Measurements from ENCODE around the gene LBHD2.
"Not testable (repeated sequence)": the region's sequence is repeated elsewhere in the genome, so short reads cannot be mapped to it uniquely, and the experiment has no call there.

The LBHD2 gene

DNA sequence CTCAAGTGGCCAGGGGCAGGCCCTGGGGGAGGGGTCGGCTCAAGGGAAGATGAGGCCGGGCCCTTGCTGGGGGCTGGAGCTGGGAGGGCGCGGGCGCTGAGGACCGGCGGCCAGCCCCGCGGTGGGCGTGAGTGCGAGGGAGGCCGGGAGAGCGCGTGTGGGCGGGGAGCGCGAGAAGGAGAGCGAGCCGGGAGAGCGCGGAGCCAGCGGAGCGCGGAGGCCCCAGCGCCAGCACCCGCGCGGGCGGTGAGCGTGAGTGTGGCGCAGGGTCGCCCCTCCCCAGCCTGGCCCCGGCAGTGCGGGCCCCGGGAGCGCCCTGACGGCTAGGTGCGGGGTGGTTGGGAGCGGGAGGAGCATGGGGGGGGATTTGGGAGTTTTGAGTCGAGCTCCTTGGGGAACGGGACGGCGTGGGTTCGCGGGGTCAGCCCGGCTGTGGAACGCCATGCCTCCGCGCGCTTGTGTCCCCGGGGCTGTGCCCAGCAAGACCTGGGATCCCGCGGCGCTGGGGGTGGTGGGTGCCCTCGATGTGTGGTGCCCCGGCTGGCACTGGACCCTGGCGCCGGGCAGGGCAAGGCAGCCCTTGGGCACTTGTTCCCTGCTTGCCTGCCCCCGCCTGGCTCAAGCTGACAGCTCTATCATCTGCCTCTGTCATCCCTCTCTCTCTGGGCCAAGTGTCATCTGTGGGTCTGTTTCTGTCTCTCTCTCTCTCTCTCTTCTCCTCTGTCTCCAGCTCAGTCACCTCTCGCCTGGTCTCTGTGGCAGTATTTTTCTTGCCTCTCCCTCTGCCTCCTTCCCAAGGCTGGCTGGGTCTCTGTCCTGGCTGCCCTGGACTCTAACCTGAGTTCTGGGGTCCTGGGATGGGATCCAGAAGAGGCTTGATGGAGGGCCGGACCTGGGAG, at the start of gene LBHD2:
TSS of gene LBHD2 (plus strand) at position 190 of the 899 bp plus-strand sequence. CDS start 1,803 bp downstream, outside the sequence.
- DNase-seq (ENCODE audit: low spot score) (no peak), FAIRE-seq (no peak)

DNA sequence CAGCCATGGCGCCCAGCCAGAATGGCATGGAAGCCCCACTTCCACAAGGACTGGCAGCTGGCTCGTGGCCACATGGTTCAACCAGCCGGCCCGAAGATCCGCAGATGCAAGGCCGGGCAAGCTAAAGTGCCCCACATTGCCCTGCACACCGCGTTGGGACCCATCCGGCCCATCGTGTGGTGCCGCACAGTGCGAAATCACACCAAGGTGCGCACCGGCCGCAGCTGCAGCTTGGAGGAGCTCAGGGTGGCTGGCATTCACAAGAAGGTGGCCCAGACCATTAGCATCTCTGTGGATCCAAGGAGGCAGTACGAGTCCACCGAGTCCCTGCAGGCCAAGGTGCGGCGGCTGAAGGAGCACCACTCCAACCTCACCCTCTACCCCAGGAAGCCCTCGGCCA, 42.5 kb upstream of the LBHD2 start:
- no peak for DNase-seq (ENCODE audit: low spot score)
- no peak for FAIRE-seq

DNA sequence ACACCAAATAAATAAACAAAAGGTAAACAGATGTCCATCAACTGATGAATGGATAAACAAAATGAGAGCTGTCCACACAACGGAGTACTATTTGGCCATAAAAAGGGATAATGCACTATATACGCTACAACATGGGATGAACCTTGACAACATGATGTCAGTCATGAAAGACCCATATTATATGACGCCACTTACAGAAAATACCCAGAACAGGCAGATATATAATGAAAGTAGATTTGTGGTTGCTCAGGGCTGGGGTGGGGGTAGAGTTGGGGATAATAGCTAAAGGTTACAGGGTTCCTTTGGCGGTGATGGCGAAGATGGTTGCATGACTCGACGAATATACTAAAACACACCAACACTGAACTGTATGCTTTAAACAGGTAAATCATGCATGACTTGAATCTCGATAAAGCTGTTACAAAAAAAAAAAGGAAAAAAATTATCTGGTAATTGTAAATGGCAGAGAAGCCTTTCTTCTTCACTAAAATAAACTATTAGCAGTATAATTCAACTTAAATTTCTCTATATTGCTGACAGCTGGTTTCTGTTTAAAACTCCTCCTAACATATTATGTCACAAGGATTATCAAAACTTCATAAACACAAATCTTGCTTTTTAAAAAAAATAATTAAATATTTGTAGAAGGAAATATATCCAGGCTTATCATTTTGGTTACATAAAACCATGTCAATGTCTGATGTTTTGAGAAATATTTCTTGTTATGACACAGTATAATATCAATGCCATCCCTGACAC, 40.6 kb upstream of the LBHD2 start:
- DNase-seq (ENCODE audit: low spot score) (no peak), FAIRE-seq (no peak)

DNA sequence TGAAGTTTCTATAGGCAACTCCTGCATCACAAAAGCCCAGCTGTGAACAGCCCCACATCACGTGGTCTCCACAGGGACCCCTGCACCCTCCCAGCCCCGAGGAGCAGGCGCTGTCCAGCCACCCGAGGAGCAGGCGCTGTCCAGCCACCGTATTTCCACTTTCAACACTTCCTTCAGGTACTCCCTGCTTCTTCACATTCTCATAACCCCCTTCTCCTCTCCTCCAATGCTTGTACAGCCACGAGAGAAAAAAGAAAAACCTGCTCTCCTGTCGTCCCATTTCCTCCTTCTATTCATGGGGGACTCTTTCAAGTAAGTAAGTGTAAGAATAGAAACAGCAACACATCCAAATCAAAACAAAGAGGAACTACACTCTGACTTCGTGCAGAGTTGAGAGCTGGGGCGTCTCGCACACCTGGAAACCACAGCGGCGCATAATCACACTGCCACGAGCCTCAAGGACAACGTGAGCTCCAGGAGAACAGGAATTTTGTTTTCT, 38.6 kb upstream of the LBHD2 start:
- DNase-seq (ENCODE audit: low spot score): no peak
- no peak for FAIRE-seq

DNA sequence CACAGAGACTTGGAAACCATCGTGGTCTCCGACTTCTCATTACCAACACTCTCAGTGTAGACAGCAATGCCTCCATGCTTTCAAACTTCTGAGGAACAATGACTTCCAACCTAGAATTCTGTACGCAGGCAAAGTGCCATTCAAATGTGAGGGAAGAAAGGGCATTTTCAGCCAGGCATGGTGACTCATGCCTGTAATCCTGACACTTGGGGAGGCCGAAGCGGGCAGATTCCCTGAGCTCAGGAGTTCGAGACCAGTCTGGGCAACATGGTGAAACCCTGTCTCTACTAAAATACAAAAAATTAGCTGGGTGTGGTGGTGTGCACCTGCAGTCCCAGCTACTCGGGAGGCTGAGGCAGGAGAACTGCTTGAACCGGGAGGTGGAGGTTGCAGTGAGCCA, 36.6 kb upstream of the LBHD2 start:
- FAIRE-seq; DNase-seq (ENCODE audit: low spot score): not testable (repeated sequence)

DNA sequence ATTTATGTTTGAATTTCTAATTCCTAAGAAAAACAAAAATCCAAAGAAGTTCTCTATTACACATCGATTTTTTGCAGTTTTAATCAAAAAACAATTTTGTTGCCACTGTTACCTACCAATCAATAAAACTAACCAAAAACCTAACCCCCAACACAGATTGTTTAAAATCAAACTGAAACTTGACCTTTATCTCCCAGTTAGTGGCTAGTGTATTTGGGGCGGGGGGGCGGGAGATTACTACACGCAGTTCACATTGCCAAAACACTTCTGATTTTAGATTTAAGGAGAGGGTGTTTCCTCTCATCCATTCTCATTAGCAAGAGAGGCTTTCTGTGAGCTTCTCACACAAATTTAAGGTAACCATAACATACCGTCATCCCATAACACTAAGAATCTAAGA, 33.1 kb upstream of the LBHD2 start:
- no peak for FAIRE-seq

DNA sequence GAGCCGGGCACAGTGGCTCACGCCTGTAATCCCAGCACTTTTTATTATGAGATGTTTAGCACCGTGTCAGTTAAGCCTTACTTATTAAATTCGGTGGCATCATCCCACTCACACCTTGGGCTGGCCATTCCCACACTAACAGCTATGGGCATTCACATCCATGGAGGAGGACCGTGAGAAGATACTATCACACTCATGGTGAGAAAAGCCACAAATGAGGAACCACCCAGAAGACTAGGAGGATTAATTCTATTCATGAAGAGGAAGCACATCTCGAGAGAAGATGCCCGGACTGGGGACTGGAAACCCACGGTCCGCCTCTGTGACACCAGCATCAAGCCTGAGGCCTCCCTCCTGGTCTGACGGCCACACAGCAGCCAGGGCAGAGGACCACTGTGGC, 31.6 kb upstream of the LBHD2 start:
- DNase-seq (ENCODE audit: low spot score) (no peak), FAIRE-seq (no peak)

More for the DNA sequence above, 33.1 kb upstream of the LBHD2 start:
- DNase-seq (ENCODE audit: low spot score): no peak

DNA sequence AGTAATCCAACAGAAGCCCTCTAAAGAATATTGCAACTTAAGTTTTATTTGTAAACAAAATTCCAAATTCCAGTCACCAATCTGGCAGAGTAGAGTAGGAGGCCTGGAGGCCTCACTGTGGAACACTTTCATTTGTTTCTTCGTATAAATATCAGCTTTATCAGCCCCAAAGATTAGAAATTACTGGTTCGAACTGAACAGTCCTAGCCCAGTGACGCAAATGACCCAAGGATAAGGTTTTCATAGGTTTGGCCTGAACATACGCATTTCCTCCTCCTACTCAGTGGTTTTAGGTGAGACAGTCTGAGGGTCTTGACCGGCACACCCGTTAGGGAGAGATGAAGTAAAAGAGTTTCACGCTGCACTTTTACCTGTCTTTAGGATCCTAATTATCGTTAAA, 28.3 kb upstream of the LBHD2 start:
- DNase-seq (ENCODE audit: low spot score) (no peak), FAIRE-seq (no peak)

DNA sequence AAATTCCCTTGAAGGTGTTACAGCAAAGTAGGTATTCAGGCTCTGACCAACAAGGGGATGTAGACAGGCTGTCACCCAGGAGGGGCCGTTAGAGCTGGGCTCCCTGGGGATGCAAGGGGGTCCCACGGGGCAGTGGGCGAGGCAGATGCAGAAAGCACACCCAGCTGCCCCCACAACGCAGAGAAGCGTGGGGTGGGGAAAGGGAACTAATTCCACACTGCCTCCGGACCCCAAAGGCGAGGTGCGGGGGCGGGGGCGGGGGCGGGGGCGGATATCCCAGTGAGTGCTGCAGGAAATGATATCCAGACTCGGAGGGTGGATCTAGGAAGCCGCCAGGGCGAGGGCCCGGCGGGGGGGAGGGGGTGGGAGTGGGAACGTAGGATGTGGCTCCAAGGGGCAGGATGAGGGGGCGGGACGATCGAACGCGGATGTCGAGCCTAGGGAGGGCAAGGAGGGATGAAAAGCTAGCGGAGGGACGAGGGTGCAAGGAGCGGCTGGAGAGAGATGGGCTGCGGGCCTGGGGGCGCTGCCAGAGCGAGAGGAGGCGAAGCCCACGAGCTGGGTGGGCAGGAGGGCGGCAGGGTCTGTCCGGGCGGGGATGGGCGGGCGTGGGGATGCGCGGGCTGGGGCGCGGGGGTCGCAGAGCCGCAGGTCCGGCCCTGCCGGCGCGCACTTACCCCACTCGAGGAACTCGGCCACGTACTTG, 27.5 kb upstream of the LBHD2 start:
- DNase-seq (ENCODE audit: low spot score) (peak; percentile 43), FAIRE-seq (no peak)

DNA sequence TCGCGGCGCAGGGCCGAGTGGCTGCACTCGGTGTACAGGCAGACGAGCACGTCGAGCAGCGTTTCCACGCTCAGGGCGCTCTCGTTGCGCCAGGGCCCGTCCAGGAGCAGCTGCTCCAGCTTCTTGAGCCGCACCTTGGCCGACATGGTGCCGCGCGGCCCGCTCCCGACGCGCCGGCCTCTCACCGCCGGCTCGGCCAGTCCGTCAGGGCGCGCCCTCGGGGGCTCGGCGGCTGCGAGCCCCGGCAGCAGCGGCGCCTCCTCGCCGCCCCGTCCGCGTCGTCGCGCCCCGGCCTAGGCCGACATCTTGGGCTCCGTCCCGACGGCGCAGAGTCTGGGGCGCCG, 27.0 kb upstream of the LBHD2 start:
- no peak for DNase-seq (ENCODE audit: low spot score)
- no peak for FAIRE-seq

DNA sequence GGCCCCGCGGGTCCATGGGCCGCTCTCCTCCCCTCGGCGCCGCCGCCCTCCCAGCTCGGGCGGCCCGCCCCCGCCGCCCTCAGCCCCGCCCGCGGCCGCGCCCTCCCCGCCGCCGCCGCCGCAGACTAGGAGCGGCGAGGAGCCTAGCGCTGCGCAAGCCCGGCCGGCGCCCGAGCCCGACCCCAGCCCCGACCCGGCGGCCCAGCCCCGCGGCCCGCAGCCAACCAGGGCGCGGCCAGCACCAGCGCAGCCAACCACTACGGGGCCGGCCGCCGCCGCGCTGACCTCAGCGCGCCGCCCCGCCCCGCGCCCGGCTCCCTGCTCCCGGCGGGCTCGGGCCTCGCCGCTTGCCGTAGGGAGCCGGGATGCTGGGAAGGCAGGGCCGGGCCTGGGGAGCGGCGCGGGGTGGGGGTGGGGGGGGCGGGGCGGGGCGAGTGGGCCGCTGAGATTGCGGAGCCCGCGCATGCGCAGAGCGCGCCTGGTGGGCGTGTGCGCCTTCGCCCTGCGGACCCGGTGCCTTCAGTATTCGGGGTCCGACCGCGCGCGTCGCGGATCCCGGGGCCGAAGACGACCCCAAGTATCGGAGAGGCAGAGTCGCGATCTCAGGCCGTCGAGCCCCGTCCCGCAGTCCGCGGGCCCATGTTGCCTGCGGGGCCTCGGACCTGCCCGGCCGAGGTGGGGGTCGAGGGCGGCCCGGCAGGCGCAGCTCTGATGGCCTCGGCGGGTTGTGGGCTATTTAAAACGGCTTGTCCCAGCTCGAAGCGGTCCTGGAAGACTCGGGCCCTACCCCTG, 26.4 kb upstream of the LBHD2 start, which contains the start of gene CDC42BPB:
TSS of gene CDC42BPB (minus strand) at position 178 of the 792 bp plus-strand sequence. CDS start 376 bp downstream, outside the sequence.
- peak; percentile 70 for DNase-seq (ENCODE audit: low spot score)
- FAIRE-seq: no peak

DNA sequence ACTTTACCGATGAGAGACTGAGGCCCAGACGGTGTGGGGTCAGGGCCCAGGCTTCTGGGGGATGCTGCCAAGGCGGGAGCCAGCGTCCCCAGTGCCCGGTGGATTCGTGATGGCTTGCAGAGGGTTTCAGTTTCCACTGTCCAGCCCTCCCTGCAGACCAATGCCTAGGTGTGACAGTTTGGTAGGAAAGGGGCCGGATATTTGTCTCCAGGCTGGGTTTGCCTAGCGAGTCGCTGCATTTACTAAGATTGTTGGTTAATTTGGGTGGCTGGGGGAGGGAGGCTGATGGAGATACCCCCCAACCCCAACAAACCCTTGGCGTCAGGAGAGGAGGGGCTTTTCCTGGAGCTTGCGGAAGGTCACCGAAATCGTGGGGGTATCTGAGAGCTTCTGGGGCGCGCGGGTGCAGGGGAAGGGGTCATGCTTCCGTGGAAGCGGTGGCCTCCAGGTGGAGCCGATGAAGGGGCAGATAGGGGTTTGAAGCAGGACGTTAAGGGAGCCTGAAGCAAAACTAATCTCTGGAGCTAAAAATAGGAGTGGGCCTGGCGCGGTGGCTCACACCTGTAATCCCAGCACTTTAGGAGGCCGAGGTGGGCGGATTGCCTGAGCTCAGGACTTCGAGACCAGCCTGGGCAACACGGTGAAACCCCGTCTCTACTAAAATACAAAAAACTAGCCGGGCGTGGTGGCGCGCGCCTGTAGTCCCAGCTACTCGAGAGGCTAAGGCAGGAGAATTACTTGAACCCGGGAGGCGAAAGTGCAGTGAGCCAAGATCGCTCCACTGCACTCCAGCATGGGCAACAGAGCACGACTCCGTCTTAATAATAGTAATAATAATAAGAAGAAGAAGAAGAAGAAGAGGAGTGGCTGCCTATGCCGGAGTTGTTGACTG, 25.6 kb upstream of the LBHD2 start:
- no peak for DNase-seq (ENCODE audit: low spot score)
- no peak for FAIRE-seq

DNA sequence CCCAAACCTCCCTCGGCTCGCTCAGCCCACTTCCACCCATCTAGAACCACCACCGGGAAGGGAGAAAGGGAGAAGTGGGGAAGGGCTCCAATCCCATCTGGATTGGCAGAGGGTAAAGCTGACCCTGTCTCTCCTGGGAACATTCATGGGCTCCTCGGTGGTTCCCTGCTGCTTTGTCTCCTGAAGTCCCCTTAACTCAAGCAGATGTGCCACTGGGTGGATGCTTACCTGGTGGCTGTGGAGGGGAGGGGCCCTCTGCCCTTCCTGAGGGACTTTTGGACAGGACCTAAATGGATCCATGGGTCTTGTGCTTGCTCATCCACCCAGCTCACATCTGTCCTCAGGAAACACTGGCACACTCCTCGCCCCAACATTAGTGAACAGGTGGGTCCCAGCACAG, 24.5 kb upstream of the LBHD2 start:
- FAIRE-seq: no peak
- DNase-seq (ENCODE audit: low spot score): no peak

DNA sequence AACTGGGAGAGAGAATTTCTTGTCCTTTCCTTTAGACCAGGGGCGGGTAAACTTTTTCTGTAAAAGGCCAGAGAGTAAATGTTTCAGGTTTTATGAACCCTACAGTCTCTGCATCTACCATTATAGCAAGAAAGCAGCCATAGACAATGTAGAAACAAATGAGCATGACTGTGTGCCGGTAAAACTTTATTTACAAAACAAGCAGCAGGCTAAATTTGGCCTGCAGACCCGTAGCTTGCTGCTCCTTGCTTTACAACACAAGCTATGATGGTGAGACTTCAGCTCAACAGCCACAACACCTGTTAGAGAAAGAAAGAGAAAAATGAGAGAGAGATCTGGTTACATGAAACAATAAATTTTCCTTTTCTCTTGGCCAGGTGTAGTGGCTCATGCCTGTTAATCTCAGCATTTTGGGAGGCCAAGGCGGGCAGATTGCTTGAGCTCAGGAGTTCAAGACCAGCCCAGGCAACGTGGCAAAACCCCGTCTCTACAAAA, 22.5 kb upstream of the LBHD2 start:
- FAIRE-seq (no peak), DNase-seq (ENCODE audit: low spot score) (no peak)

DNA sequence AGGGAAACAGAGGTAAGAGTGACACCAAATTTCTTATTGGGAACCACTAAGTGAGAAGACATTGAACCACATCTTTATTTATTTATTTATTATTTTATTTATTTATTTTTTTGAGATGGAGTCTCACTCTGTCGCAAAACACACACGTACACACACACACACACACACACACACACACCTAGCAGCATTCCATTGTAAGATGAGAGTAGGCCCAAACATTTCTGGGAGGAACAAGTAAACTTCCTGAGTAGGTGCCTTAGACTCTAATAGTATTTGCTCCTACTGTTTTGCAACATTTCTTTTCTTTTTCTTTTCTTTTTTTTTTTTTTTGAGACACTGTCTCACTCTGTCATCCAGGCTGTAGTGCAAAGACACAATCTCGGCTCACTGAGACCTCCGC, 19.6 kb upstream of the LBHD2 start:
- DNase-seq (ENCODE audit: low spot score) (no peak), FAIRE-seq (no peak)

DNA sequence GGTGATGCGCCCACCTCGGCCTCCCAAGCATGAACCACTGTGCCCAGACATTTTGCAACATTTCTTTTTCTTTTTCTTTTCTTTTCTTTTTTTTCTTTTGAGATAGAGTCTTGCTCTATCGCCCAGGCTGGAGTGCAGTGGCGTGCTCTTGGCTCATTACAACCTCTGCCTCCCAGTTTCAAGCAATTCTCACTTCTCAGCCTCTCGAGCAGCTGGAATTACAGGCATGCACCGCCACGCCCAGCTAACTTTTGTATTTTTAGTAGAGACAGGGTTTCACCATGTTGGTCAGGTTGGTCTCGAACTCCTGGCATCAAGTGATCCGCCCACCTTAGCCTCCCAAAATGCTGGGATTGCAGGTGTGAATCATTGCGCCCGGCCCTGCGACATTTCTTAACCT, 19.0 kb upstream of the LBHD2 start:
- no peak for FAIRE-seq

DNA sequence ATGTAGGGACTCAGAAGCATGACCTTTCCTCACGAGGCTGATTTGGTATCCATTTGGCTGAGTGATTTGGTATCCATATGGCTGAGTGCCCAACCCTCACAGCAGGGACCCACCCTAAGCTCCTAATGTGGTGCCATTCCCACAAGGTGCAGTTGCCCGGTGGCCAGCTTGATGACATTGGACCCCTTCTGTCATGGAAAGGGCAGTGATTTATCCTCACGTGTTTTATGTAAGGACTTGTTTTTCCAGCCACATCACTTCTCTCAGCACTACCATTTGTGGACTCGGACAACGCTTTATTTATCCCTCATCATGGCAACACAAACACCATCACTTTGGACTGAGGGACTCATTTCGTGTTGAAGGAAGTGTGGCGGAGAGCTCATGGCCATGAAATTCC, 18.1 kb upstream of the LBHD2 start:
- DNase-seq (ENCODE audit: low spot score) (no peak), FAIRE-seq (no peak)

More for the DNA sequence above, 19.0 kb upstream of the LBHD2 start:
- no peak for DNase-seq (ENCODE audit: low spot score)

DNA sequence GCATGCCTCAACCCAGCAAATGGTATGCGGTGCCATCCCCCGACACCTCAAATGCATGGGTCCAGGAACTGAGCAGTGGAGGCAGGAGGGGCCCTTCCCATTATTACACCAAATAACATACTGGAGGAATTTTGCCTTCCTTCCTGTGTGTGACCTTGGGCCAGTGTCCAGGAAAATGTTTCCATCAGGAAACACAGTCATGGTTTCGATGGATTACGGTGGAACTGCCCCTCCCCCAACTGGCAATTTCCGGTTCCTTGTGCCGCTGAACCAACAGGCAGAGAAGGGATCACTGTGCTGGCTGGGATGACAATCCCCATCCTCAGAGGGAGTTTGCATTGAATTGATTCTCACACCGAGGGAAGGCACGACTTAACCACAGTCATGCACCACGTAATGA, 17.6 kb upstream of the LBHD2 start:
- peak; percentile 5 for DNase-seq (ENCODE audit: low spot score)
- FAIRE-seq: no peak

DNA sequence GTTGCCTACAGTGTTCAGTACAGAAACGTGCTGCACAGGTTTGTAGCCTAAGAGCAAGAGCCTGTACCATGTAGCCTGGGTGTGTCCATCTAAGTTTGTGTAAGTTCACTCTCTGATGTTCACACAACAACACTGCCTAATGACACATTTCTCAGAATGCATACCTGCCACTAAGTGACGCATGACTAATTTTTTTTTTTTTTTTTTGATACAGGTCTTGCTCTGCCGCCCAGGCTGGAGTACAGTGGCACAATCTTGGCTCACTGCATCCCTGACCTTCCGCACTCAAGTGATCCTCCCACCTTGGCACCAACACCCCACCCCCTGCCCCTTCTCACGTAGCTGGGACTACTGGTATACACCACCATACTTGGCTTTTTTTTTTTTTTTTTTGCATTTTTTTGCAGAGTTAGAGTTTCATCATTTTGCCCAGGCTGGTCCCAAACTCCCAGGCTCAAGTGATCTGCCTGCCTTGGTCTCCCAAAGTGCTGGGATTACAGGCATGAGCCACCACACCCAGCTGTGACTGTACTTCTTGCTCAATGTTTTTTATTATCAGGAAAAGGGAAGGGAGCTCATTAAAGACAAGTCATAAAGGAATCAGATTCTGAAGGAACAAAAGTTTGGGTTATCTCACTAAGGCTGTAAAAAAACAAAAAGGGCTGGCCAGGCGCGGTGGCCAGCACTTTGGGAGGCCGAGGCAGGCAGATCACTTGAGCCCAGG, 16.6 kb upstream of the LBHD2 start:
- DNase-seq (ENCODE audit: low spot score): peak; percentile 51
- FAIRE-seq: peak; percentile 68
